ENCODE data around the gene AGFG1. TPM values are rescaled to one million over a fixed set of nuclear protein-coding genes. Genes with fewer than 3 reads are reported as not detected.

AGFG1 gene
- total and polyA plus RNA-seq, 2 donors (not counting 1 experiment from before 2014, with no cell fraction given): 40.0 to 128 TPM

DNA sequence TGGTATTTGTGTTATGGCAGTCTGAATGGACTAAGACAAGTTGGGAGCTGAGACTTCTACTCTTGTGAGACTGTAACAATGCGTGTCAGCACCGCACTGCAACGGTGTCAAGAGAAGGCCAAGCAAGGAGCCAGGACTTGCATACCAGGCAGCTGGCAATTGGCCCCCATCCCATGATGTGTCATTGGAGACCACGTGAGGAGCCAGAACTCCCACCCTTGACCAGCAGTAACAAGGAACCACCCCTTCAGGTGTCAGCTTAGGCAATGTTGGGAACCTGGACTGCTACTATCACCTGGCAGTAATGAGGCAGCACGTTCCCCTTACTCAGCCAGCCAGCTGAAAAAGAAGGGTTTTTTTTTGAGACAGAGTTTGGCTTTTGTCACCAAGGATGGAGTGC lies 32.7 kb upstream of the AGFG1 start:
- DNase-seq (ENCODE audit: low read depth in 2 of 2): no peak
- Histone ChIP-seq H3K9ac (ENCODE audit: insufficient read depth, low read length) (no peak overlapping the region), H3K36me3 (ENCODE audit: control insufficient read depth, insufficient read depth, low read length) (no peaks in the 10 kb centered on the region), H2AFZ (ENCODE audit: low read length) (no peak overlapping the region), H3K4me1 (ENCODE audit: control insufficient read depth, extremely low read depth, insufficient read depth, low read length) (no peaks in the 10 kb centered on the region), H3K9me3 (ENCODE audit: control insufficient read depth, insufficient read depth, low read depth, low read length) (no peaks in the 10 kb centered on the region), H3K27ac (ENCODE audit: insufficient read depth, low read length) (no peak overlapping the region), H3K79me2 (ENCODE audit: control insufficient read depth, insufficient read depth, low read length) (no peaks in the 10 kb centered on the region), H4K20me1 (ENCODE audit: control insufficient read depth, extremely low read depth, insufficient read depth, low read length) (no peaks in the 10 kb centered on the region), H3K4me3 (replicated peaks in 1 of 4; ENCODE audit: control extremely low read depth in 1 of 4, insufficient read depth in 1 of 4, low read depth in 3 of 4, low read length in 4 of 4) (no peak overlapping the region), H3K4me2 (ENCODE audit: extremely low read depth, insufficient read depth, low read length) (no peak overlapping the region), H3K27me3 (ENCODE audit: control insufficient read depth, insufficient read depth, low read length) (no peaks in the 10 kb centered on the region)
- TF ChIP-seq, protein P1, sequence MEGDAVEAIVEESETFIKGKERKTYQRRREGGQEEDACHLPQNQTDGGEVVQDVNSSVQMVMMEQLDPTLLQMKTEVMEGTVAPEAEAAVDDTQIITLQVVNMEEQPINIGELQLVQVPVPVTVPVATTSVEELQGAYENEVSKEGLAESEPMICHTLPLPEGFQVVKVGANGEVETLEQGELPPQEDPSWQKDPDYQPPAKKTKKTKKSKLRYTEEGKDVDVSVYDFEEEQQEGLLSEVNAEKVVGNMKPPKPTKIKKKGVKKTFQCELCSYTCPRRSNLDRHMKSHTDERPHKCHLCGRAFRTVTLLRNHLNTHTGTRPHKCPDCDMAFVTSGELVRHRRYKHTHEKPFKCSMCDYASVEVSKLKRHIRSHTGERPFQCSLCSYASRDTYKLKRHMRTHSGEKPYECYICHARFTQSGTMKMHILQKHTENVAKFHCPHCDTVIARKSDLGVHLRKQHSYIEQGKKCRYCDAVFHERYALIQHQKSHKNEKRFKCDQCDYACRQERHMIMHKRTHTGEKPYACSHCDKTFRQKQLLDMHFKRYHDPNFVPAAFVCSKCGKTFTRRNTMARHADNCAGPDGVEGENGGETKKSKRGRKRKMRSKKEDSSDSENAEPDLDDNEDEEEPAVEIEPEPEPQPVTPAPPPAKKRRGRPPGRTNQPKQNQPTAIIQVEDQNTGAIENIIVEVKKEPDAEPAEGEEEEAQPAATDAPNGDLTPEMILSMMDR (conservative IDR thresholded peaks at IDR 0.05 in 1 of 2, IDR thresholded peaks at IDR 0.05 in 1 of 2; ENCODE audit: low read depth in 1 of 2, low read length in 2 of 2): no peak
- no peak for TF ChIP-seq EZH2 (IDR thresholded peaks at IDR 0.05; ENCODE audit: low read length, missing control alignments)

DNA sequence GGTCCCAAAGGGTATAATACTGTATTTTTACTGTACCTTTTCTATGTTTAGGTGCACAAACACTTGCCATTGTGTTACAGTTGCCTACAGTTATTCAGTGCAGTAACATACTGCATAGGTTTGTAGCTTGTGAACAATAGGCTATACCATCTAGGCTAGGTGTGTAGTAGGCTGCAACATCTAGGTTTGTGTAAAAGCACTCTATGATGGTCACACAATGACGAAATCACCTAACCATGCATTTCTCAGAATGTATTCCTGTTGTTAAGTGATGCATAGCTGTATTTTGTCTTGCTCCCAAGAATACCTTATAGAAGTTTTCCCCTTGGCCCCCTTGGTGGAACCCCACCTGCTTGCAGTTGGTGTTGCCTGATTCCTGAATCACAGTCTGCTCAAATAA lies 29.3 kb upstream of the AGFG1 start:
- Histone ChIP-seq H3K9ac (ENCODE audit: insufficient read depth, low read length) (no peak overlapping the region), H4K20me1 (ENCODE audit: control insufficient read depth, extremely low read depth, insufficient read depth, low read length) (no peaks in the 10 kb centered on the region), H3K4me1 (ENCODE audit: control insufficient read depth, extremely low read depth, insufficient read depth, low read length) (no peaks in the 10 kb centered on the region), H3K27me3 (ENCODE audit: control insufficient read depth, insufficient read depth, low read length) (no peaks in the 10 kb centered on the region), H3K79me2 (ENCODE audit: control insufficient read depth, insufficient read depth, low read length) (no peaks in the 10 kb centered on the region), H3K36me3 (ENCODE audit: control insufficient read depth, insufficient read depth, low read length) (no peaks in the 10 kb centered on the region), H2AFZ (ENCODE audit: low read length) (no peak overlapping the region), H3K9me3 (ENCODE audit: control insufficient read depth, insufficient read depth, low read depth, low read length) (no peaks in the 10 kb centered on the region), H3K4me2 (ENCODE audit: extremely low read depth, insufficient read depth, low read length) (no peak overlapping the region), H3K4me3 (replicated peaks in 1 of 4; ENCODE audit: control extremely low read depth in 1 of 4, insufficient read depth in 1 of 4, low read depth in 3 of 4, low read length in 4 of 4) (no peak overlapping the region), H3K27ac (ENCODE audit: insufficient read depth, low read length) (no peak overlapping the region)
- no peak for TF ChIP-seq EZH2 (IDR thresholded peaks at IDR 0.05; ENCODE audit: low read length, missing control alignments)
- TF ChIP-seq, protein P1 (conservative IDR thresholded peaks at IDR 0.05 in 1 of 2, IDR thresholded peaks at IDR 0.05 in 1 of 2; ENCODE audit: low read depth in 1 of 2, low read length in 2 of 2): no peak
- no peak for DNase-seq (ENCODE audit: low read depth in 2 of 2)

DNA sequence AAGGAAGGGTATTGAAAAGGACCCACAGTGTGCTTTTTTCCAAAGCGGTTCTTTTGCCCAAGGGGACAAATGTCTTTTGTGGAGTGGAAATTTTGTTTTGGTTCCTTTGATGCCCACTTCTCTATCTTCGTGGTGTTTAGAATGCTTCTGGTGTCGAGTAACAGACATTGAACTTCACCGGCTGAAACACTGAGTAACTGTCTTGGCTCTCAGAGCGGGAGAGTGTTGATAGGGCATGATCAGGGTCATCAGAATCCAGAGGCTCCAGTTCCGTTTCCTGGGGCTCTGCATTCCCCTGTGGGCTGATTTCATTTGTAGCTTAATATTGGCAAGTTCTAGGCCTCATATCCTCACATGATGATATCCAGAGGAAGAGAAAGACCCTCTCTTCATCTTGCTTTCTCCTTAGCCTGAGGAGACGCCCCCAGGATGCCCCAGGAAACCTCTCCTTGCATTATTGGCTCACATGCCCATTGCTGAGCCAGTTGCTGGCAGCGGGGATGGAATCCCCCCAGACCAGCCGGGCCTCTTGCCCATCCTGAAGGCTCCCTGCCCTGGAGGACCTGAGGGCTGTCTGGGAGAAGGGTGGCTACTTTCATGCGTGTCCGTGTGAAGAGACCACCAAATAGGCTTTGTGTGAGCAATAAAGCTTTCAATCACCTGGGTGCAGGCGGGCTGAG lies 27.9 kb upstream of the AGFG1 start:
- Histone ChIP-seq H3K27ac (ENCODE audit: insufficient read depth, low read length) (no peak overlapping the region), H3K27me3 (ENCODE audit: control insufficient read depth, insufficient read depth, low read length) (no peaks in the 10 kb centered on the region), H3K36me3 (ENCODE audit: control insufficient read depth, insufficient read depth, low read length) (no peaks in the 10 kb centered on the region), H3K9me3 (ENCODE audit: control insufficient read depth, insufficient read depth, low read depth, low read length) (no peaks in the 10 kb centered on the region), H3K9ac (ENCODE audit: insufficient read depth, low read length) (no peak overlapping the region), H2AFZ (ENCODE audit: low read length) (no peak overlapping the region), H4K20me1 (ENCODE audit: control insufficient read depth, extremely low read depth, insufficient read depth, low read length) (no peaks in the 10 kb centered on the region), H3K4me3 (replicated peaks in 1 of 4; ENCODE audit: control extremely low read depth in 1 of 4, insufficient read depth in 1 of 4, low read depth in 3 of 4, low read length in 4 of 4) (no peak overlapping the region), H3K79me2 (ENCODE audit: control insufficient read depth, insufficient read depth, low read length) (no peaks in the 10 kb centered on the region), H3K4me1 (ENCODE audit: control insufficient read depth, extremely low read depth, insufficient read depth, low read length) (no peaks in the 10 kb centered on the region), H3K4me2 (ENCODE audit: extremely low read depth, insufficient read depth, low read length) (no peak overlapping the region)
- TF ChIP-seq EZH2 (IDR thresholded peaks at IDR 0.05; ENCODE audit: low read length, missing control alignments): no peak
- TF ChIP-seq, protein P1 (conservative IDR thresholded peaks at IDR 0.05 in 1 of 2, IDR thresholded peaks at IDR 0.05 in 1 of 2; ENCODE audit: low read depth in 1 of 2, low read length in 2 of 2): no peak
- DNase-seq (ENCODE audit: low read depth in 2 of 2): no peak

All from fibroblast of lung (primary cell).